ENCODE results near the gene PPP4R3B.

DNA sequence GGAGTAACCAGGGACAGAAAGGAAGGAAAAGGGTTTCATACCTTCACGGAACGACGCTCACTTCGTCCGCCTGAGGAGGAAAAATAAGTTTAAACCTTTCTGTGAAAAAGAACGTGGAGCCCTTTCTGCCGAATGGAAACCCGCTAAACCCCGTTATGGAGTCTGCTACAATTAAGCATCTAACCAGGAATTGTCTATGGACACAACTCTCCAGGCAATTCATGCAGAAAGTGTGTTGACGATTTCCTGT, 528 bp upstream of the PPP4R3B start:
- TF ChIP-seq, protein P1, sequence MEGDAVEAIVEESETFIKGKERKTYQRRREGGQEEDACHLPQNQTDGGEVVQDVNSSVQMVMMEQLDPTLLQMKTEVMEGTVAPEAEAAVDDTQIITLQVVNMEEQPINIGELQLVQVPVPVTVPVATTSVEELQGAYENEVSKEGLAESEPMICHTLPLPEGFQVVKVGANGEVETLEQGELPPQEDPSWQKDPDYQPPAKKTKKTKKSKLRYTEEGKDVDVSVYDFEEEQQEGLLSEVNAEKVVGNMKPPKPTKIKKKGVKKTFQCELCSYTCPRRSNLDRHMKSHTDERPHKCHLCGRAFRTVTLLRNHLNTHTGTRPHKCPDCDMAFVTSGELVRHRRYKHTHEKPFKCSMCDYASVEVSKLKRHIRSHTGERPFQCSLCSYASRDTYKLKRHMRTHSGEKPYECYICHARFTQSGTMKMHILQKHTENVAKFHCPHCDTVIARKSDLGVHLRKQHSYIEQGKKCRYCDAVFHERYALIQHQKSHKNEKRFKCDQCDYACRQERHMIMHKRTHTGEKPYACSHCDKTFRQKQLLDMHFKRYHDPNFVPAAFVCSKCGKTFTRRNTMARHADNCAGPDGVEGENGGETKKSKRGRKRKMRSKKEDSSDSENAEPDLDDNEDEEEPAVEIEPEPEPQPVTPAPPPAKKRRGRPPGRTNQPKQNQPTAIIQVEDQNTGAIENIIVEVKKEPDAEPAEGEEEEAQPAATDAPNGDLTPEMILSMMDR (IDR thresholded peaks at IDR 0.05) = no peak
- TF ChIP-seq POLR2A (IDR thresholded peaks at IDR 0.05; ENCODE audit: low read depth) (no peak), EP300 (IDR thresholded peaks at IDR 0.05) (no peak)
